ACHN (cell line): Measurements from ENCODE around the gene KRCC1.

Experiments used
- DNase-seq: peaks from one replicate; pipeline ENCODE4 v3.0.0-alpha.2; 2015
- in situ Hi-C: cut with HindIII; loops from 2 replicates; pipeline ENCODE4 v1.10.0; 2017; ENCODE audit warnings: low sequenced_read_pairs, low pct_ligation_motif_present, low pct_unique_long_range_greater_than_20kb

Gene KRCC1

DNA sequence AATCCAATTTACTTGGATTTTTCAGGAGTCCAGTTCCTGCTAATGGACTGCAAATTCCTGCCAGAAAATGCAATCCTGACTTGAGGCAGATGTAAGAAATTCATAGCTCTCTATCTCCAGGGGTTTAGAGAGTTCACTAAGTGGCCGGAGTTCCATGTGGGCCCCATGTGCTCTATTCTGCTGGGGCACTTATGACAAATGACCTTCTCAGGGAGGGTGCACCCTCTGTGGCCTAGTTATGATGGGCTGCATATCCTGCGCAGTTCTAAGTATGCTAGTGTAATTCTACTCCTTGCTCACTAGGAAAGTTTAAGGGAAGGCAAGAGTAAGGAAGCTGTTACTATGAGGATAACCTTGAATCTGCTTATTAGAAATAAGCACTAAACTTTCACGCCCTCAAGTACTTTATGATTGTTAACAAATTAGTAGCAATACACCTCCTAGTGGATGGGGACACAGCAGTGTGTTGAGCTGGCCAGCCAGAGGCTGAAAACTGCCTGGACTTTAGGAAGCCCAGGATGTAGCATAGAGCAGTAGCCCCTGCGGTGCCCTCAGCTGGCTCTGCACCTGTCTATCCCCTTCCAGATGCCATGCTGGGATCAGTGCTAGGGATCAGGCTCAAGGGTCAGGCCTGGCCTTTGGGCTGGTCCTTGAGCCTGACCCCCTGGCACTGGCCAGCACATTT, 26.5 kb upstream of the KRCC1 start:
- no peak for DNase-seq
- in situ Hi-C loops: no loop called here

GRCh38 chr2:88080545-88080944, 25.0 kb upstream of the KRCC1 start:
- no peak for DNase-seq
- in situ Hi-C loops: no loop called here

DNA sequence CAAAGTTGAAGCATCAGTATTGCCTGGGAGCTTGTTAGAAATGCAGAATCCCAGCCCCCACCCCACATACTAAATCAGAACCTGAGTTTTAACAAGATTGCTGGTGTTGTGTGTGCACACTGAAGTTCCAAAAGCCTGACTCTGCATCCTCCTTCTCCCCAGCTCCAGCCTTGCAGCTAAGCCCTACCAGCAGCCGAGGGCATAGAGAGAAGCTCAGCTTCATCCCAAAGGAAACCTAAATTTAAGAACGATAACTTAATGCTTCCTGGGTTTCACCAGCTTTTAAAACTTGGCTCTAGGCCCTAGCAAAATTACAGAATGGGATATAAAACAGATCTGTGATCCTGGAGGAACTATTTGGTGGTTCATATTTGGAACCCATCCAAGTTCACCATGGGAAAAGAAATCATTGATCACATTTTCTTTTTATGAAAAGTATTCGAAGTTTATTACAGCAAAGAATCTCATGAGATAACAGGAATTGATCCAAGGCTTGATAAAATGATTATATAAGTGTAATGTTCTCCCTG, 23.1 kb upstream of the KRCC1 start:
- in situ Hi-C loops: no loop called here
- DNase-seq: no peak

DNA sequence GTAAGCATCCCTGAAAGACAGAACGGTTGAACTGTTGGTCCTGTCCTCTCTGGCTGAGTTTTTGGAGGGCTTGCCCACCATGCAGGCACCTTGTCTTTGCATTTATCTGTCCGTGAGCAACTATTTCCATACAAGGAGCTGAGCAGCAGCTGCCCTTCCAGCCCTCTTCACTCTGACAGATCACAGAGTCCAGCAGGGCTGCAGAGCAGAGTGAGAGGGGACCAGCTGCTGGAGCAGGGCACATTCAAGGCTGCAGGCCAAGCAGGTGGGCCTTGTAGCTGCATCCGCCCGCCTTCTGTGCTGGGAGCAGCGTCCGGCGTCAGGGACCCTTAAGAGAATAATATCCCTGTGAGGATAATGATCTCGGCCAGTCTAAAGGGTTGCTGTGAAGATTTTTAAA, 21.5 kb upstream of the KRCC1 start:
- DNase-seq: no peak
- in situ Hi-C loops: no loop called here

GRCh38 chr2:88074854-88075292, 19.3 kb upstream of the KRCC1 start:
- no peak for DNase-seq

DNA sequence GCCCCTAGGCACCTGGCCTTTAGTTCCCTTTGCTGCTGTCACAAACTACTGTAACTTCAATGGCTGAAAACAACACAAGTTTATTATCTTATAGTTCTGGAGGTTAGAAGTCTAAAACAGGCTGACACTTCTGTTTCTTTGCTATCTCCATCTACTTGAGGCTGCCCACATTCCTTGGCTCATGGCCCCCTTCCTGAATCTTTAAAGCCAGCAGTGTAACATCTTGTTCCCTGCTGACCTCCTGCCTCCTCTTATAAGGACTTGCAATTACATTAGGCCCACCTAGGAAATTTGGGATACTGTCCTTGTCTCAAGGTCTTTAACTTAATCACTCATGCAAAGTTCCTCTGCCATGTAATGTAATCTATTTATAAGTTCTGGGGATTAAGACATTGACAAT, 18.6 kb upstream of the KRCC1 start:
- no peak for DNase-seq
- in situ Hi-C loops: no loop called here

More at GRCh38 chr2:88074854-88075292, 19.3 kb upstream of the KRCC1 start:
- in situ Hi-C loops: no loop called here

DNA sequence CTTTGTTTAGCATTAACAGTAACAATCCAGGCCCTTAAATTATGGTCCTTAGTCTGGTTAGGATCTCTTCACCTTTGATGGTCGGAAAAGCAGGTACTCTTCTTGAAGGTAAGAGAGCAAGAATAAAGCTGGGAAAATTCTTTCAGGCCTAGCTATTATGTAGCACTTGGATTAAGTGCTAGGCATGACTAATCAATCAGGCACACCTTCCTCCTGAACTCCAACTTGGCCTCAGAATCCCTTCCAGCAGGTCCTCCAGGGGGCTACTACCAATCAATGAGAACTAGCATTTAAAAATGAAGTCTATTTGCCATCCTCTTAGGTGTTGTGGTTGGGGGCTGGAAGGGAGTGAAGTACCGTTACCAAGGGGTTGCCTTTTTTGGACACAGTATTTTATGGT, 15.8 kb upstream of the KRCC1 start:
- in situ Hi-C loops: no loop called here
- no peak for DNase-seq

DNA sequence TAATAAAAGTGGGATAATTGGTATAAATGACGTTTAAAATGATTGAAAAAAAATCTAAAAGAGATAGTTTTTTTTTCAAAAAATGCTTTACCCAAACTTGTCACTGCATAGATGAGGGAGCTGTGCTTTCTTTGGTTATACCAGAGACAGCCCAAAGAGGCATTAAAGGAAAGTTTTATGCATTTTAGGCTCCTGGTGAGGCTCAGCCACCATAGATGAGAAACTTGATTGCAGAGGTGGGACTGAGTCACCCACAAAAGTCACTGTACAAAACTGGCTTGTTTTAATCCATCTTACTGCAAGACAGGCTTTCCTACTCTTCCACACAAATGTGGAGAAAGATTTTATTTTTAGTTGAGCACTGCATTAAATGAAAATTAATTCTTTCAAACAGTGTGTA, 14.5 kb upstream of the KRCC1 start:
- DNase-seq: no peak
- in situ Hi-C loops: no loop called here

- DNase-seq: no peak
- in situ Hi-C loops: no loop called here
These were observed 13.5 kb upstream of the KRCC1 start for GRCh38 chr2:88069117-88069516.

DNA sequence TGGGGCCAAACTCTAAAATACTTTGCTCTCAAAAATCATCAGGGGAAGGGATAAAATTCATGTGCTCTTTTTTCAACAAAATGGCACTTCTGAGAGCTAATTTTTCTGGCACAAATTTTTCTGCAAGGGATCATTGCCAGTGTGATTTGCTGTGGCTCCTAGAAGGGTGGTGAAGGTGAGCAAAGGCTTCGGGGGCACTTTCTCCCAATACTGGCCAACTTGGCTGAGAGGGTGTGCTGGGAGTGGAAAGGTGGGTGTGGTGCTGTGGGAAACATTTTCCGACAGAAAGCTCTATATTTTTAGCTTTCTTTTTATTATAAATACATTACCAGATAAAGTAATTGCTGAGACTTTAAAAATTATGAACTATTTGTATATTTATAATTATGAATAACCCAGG, 12.5 kb upstream of the KRCC1 start:
- in situ Hi-C loops: no loop called here
- no peak for DNase-seq

GRCh38 chr2:88067598-88067997, 12.0 kb upstream of the KRCC1 start, which contains the start of gene SMYD1:
Gene SMYD1 (plus strand): TSS chr2:88067825. CDS start chr2:88067865, 40 bp downstream.
- in situ Hi-C loops: no loop called here
- DNase-seq: no peak

GRCh38 chr2:88067189-88067588, 11.6 kb upstream of the KRCC1 start:
- DNase-seq: no peak
- in situ Hi-C loops: no loop called here

- no peak for DNase-seq
- in situ Hi-C loops: no loop called here
These were observed 11.0 kb upstream of the KRCC1 start for GRCh38 chr2:88066543-88066942.

DNA sequence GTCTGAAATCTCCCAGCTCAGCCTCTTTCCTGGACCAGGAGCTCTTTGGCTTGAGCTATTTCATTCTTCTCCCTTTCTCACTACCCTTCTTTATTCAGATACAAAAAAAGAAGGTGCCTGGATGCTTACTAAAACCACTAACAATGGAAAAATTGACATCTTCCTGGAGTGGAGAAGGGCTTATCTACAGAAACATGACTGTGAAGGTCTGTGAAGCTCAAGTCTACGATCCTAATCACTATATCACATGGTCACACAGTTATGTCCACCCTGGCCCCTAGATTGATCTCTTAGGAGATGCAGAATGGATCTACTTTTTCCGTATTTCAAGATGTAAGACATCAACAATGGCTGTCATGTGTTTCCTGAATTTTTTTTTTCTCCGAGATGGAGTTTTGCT, 5.7 kb upstream of the KRCC1 start:
- in situ Hi-C loops: no loop called here
- DNase-seq: no peak

DNA sequence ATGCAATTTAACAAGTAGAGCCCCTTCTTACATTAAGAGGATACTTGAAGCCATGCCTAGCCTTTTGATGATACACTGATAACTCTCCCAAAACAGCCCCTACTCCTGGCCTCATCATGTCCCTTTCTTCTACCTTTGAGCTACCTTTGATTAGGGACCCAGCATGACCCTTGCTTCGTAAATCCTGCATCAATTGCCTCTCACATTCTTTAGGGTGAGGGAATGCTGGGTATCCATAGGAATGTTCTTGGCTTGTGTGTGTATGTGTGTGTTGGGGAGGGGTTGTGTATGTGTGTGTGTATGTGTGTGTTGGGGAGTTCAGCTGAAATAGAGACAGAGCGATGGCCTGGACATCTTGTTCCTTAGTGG, 5.3 kb upstream of the KRCC1 start:
- DNase-seq: no peak
- in situ Hi-C loops: no loop called here

- peak; percentile 61 for DNase-seq
- in situ Hi-C loops: no loop called here
These were observed 4.7 kb upstream of the KRCC1 start for GRCh38 chr2:88059979-88060906.

- in situ Hi-C loops: no loop called here
- DNase-seq: no peak
These were observed 2.6 kb upstream of the KRCC1 start for GRCh38 chr2:88058191-88058590.

- DNase-seq: no peak
- in situ Hi-C loops: no loop called here
These were observed 1.9 kb upstream of the KRCC1 start for GRCh38 chr2:88057437-88057844.

DNA sequence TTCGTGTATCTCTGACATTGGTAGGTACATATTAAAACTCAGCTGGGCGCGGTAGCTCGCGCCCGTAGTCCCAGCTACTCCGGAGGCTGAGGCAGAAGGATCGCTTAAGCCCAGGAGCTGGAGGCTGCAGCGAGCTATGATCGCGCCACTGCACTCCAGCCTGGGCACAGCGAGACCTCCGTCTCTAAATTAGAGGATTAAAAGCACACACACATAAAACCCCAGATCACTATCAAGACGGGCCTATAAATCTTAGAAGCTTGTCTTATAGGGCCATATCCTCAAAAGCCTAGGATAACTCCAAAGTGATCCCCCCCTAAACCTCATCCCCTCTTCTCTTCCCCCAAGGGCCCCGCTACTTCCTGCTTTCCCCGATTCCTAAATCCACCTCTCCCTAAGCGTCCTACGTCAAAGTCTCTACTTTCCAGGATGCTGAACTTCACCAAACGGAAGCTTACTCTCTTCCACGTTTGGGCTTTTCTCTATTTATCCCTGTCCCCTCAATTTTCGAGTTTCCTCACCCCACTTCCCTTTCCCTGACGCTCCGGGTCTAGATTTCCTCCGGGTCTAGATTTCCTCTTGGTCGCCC, 707 bp downstream of the KRCC1 start:
- in situ Hi-C loops: no loop called here
- peak; percentile 36 for DNase-seq
